HL-60 (cell line): ENCODE data around the gene TUBGCP3.

Experiments used
- DNase-seq, 2 experiments: peaks; one replicate each; pipeline ENCODE4 v3.0.0-alpha.2; 2010 to 2020; ENCODE audit warnings: low read depth in 1 of 2, low spot score in 1 of 2
- H3K27ac ChIP-seq: fragments of 250-450 bp; sonication (Bioruptor Pico); replicated peaks from 2 replicates; pipeline ENCODE4 v1.5.1; 2020; ENCODE audit warnings: mild to moderate bottlenecking, moderate library complexity
- H3K27me3 ChIP-seq: fragments of 250-450 bp; sonication (Bioruptor Pico); 2 replicates; pipeline ENCODE4 v1.5.1; 2021; ENCODE audit warnings: mild to moderate bottlenecking, moderate library complexity; ENCODE audit not compliant: insufficient read depth, poor library complexity, severe bottlenecking
- H3K4me3 ChIP-seq: replicated peaks from 2 replicates; pipeline ENCODE4 v1.5.1; 2011; ENCODE audit warnings: mild to moderate bottlenecking, control low read depth, low read length; ENCODE audit not compliant: insufficient read depth
- CTCF ChIP-seq: IDR thresholded peaks from one replicate; pipeline ENCODE4 v1.5.1; 2011; ENCODE audit warnings: low read length, control low read depth, inconsistent platforms; ENCODE audit not compliant: insufficient read depth
- GABPA ChIP-seq: IDR thresholded peaks from 2 replicates; pipeline ENCODE4 v1.6.1; 2012; ENCODE audit warnings: low read depth
- POLR2AphosphoS5 ChIP-seq: IDR thresholded peaks from 2 replicates; pipeline ENCODE4 v1.6.1; 2012; ENCODE audit warnings: low read depth
- REST ChIP-seq: IDR thresholded peaks from 2 replicates; pipeline ENCODE4 v1.6.1; 2012; ENCODE audit warnings: low read depth; ENCODE audit not compliant: insufficient replicate concordance
- SPI1 ChIP-seq: IDR thresholded peaks from 2 replicates; pipeline ENCODE4 v1.6.1; 2012; ENCODE audit warnings: low read depth, mild to moderate bottlenecking, borderline replicate concordance

The TUBGCP3 gene

DNA sequence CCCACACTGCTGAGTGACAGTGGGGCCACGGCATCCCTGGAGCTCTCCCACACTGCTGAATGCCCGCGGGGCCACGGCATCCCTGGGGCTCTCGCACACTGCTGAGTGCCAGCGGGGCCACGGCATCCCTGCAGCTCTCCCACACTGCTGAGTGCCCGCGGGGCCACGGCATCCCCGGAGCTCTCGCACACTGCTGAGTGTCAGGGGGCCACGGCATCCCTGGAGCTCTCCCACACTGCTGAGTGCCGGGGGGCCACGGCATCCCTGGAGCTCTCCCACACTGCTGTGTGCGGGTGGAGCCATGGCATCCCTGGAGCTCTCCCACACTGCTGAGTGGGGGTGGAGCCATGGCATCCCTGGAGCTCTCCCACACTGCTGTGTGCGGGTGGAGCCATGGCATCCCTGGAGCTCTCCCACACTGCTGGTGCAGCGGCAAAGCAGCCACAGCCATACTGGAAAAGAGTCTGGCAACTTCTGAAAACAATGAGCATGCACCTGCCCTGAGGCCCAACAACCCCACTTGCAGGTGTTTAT is 8.6 kb downstream of the TUBGCP3 start:
- Histone ChIP-seq H3K4me3 (no peak overlapping the region), H3K27me3 (no peaks in the 10 kb centered on the region), H3K27ac (no peak overlapping the region)
- DNase-seq = no peak
- TF ChIP-seq POLR2AphosphoS5 = no peak
- no peak for TF ChIP-seq GABPA
- TF ChIP-seq REST = no peak
- no peak for TF ChIP-seq SPI1
- TF ChIP-seq CTCF = no peak

- Histone ChIP-seq H3K27me3 (no peaks in the 10 kb centered on the region), H3K27ac (no peak overlapping the region), H3K4me3 (no peak overlapping the region)
- no peak for DNase-seq
- no peak for TF ChIP-seq SPI1
- no peak for TF ChIP-seq POLR2AphosphoS5
- no peak for TF ChIP-seq GABPA
- no peak for TF ChIP-seq REST
- no peak for TF ChIP-seq CTCF
Measured at GRCh38 chr13:112576768-112577167, 11.2 kb downstream of the TUBGCP3 start.

DNA sequence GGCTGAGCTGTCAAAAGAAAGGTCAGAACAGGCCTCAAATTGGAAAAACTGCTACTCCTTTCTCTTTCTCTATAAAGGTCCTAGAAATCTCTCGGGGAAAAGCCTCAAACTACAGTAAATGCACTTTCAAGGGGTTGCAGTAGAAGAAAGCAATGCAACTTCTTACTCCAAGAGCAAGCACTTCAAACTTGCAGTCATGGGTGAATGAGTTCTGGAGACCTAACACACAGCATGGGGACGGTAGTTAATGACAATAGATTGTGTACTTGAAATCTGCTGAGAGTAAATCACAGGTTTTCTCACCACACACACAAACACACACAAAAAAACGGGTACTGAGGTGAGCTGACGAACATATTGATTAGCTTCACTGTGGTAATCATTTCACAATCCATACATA is 11.8 kb downstream of the TUBGCP3 start:
- TF ChIP-seq SPI1 = no peak
- no peak for TF ChIP-seq GABPA
- no peak for TF ChIP-seq POLR2AphosphoS5
- Histone ChIP-seq H3K27me3 (no peaks in the 10 kb centered on the region), H3K27ac (peak overlapping the region; percentile 50), H3K4me3 (no peak overlapping the region)
- DNase-seq = no peak

DNA sequence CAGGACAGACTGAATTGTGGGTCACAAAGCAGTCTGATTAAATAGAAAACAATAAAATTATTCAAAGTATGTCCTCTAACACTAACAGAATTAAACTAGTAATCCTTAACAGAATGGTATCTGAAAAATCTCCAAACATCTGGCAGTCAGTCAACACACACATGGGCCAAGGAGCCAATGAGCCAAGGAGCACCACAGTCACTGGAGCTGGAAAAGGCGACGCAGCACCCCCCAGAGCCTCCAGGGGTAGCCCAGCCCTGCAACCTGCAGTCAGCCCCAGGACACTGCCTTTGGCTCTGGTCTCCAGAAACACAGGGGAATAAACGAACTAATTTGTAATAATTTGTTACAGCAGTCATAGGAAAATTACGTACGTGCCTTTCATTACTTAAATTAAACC is 12.3 kb downstream of the TUBGCP3 start:
- Histone ChIP-seq H3K4me3 (no peak overlapping the region), H3K27me3 (no peaks in the 10 kb centered on the region), H3K27ac (peak overlapping the region; percentile 50)
- DNase-seq = peak in 1 of 2 experiments; percentile 29
- no peak for TF ChIP-seq REST
- TF ChIP-seq POLR2AphosphoS5 = no peak
- no peak for TF ChIP-seq GABPA
- TF ChIP-seq SPI1 = no peak
- no peak for TF ChIP-seq CTCF
